ENCODE data around the gene ZHX3. TPM values are rescaled to one million over a fixed set of nuclear protein-coding genes. Genes with fewer than 3 reads are reported as not detected.

ZHX3 gene
- total and polyA plus RNA-seq, 9 of the 15 experiments (the other 6 are each of a cell fraction or from before 2014, with no cell fraction given): 0.80 to 14.6 (median 4.9) TPM

- TF ChIP-seq ZHX1 (conservative IDR thresholded peaks at IDR 0.05; ENCODE audit: low read length): no peak
- TF ChIP-seq TAL1 (IDR thresholded peaks at IDR 0.05): no peak
- TF ChIP-seq HOMEZ (CRISPR knock-in tag; IDR thresholded peaks at IDR 0.05): no peak
- TF ChIP-seq BACH1 (tag; IDR thresholded peaks at IDR 0.05): no peak
- TF ChIP-seq GABPB2 (CRISPR knock-in tag; conservative IDR thresholded peaks at IDR 0.05): no peak
- no peak for TF ChIP-seq NEUROD1 (IDR thresholded peaks at IDR 0.05; ENCODE audit: borderline replicate concordance, low read depth, low read length, partially characterized antibody)
- no peak for TF ChIP-seq CHD1 (IDR thresholded peaks at IDR 0.05; ENCODE audit: low read length)
These were observed 99.1 kb downstream of the ZHX3 start (continued) for GRCh38 chr20:41218466-41218865.

- Histone ChIP-seq H4K20me1 (replicated peaks; ENCODE audit: control insufficient read depth, insufficient read depth, low read length) (no peaks in the 10 kb centered on the region), H3K27me3 (ENCODE audit: control insufficient read depth in 2 of 2, insufficient read depth in 2 of 2, low read length in 2 of 2) (no peaks in the 10 kb centered on the region), H3K9me1 (ENCODE audit: control insufficient read depth, insufficient read depth, low read length) (no peaks in the 10 kb centered on the region), H3K9ac (ENCODE audit: insufficient read depth in 1 of 2, low read depth in 2 of 2, low read length in 2 of 2) (no peak overlapping the region), H3K9me3 (replicated peaks; ENCODE audit: control insufficient read depth, insufficient read depth, low read depth, low read length) (no peaks in the 10 kb centered on the region), H3K4me3 (no peak overlapping the region), H3K4me1 (replicated peaks in 1 of 2; ENCODE audit: control insufficient read depth in 2 of 2, insufficient read depth in 2 of 2, low read length in 2 of 2) (peaks cover 0 to 7% of the 10 kb centered on the region in 2 experiments; a peak in 2 of 5 replicates), H3K27ac (ENCODE audit: extremely low read depth, low read depth, low read length) (no peak overlapping the region), H2AFZ (ENCODE audit: low read depth, low read length) (no peak overlapping the region), H3K79me2 (ENCODE audit: control insufficient read depth, insufficient read depth, low read length) (no peaks in the 10 kb centered on the region), H3K36me3 (ENCODE audit: control insufficient read depth, insufficient read depth, low read length) (no peaks in the 10 kb centered on the region), H3K4me2 (ENCODE audit: insufficient read depth, low read length) (no peak overlapping the region)
- no peak for TF ChIP-seq TFAP4 (CRISPR knock-in tag; IDR thresholded peaks at IDR 0.05; ENCODE audit: borderline replicate concordance)
- 0 out of 2 replicates have a peak, but pooled peaks have one; percentile 11 for TF ChIP-seq ATF3 (IDR thresholded peaks at IDR 0.05)
- no peak for TF ChIP-seq ATF3 (CRISPR knock-in tag; conservative IDR thresholded peaks at IDR 0.05)
- TF ChIP-seq XRCC5 (IDR thresholded peaks at IDR 0.05; ENCODE audit: low read depth, low read length): no peak
- TF ChIP-seq MBD2 (IDR thresholded peaks at IDR 0.05; ENCODE audit: borderline replicate concordance, low read depth): no peak
- TF ChIP-seq GATA2 (CRISPR knock-in tag; IDR thresholded peaks at IDR 0.05): no peak
- no peak for TF ChIP-seq NUFIP1 (IDR thresholded peaks at IDR 0.05; ENCODE audit: partially characterized antibody)
- no peak for TF ChIP-seq TBL1XR1 (IDR thresholded peaks at IDR 0.05; ENCODE audit: low read length in 2 of 2)
- TF ChIP-seq TCF3 (CRISPR knock-in tag; IDR thresholded peaks at IDR 0.05): no peak
- no peak for TF ChIP-seq KDM2B (CRISPR knock-in tag; IDR thresholded peaks at IDR 0.05)
- ATAC-seq (no peak), FAIRE-seq (no peak), DNase-seq (ENCODE audit: extremely low read depth in 1 of 4, low spot score in 3 of 4) (no peak)
- intact Hi-C loops (cut with micrococcal nuclease) (no loop called here), in situ Hi-C loops (cut with MboI) (no loop called here)
- BruUV-seq (replicated peaks): no TSS peak
- 51% methylated on average over 5 of the region's 5 CpGs for WGBS (ENCODE audit: insufficient coverage, low coverage, missing lambda C conversion rate)
- ChIA-PET POLR2A (no interaction called here), CTCF (ENCODE audit: low intra/inter-chr PET ratio) (no interaction called here)
These were observed 100.1 kb downstream of the ZHX3 start for GRCh38 chr20:41217422-41217821.
